Loucy (cell line): ENCODE data around the gene GON4L.
"Not testable (repeated sequence)": the region's sequence is repeated elsewhere in the genome, so short reads cannot be mapped to it uniquely, and the experiment has no call there.

Source experiments
- H2AFZ ChIP-seq: fragments of 200-600 bp; sonication (generic); 2 replicates; pipeline ENCODE4 v1.6.0; 2016; ENCODE audit warnings: antibody characterized with exemption, mild to moderate bottlenecking, low read length, moderate library complexity
- H3F3A ChIP-seq: fragments of 200-600 bp; 2 replicates; pipeline ENCODE4 v1.6.0; 2016; ENCODE audit warnings: antibody characterized with exemption, low read depth, mild to moderate bottlenecking
- H3K27me3 ChIP-seq: fragments of 200-600 bp; sonication (generic); 2 replicates; pipeline ENCODE4 v1.6.1; 2014; ENCODE audit warnings: low read length, mild to moderate bottlenecking; ENCODE audit not compliant: insufficient read depth, poor library complexity, severe bottlenecking
- H3K36me3 ChIP-seq: fragments of 200-600 bp; sonication (generic); 2 replicates; pipeline ENCODE4 v1.6.1; 2016; ENCODE audit warnings: low read length; ENCODE audit not compliant: insufficient read depth
- H3K4me1 ChIP-seq: fragments of 200-600 bp; sonication (generic); 2 replicates; pipeline ENCODE4 v1.5.1; 2014; ENCODE audit warnings: low read length, mild to moderate bottlenecking; ENCODE audit not compliant: insufficient read depth, poor library complexity, severe bottlenecking
- H3K4me2 ChIP-seq: fragments of 200-600 bp; sonication (generic); 2 replicates; pipeline ENCODE4 v1.6.0; 2014; ENCODE audit warnings: antibody characterized with exemption, low read length, low read depth, mild to moderate bottlenecking; ENCODE audit not compliant: poor library complexity, severe bottlenecking
- H3K4me3 ChIP-seq: fragments of 200-600 bp; sonication (generic); 2 replicates; pipeline ENCODE4 v1.5.1; 2014; ENCODE audit warnings: low read length, mild to moderate bottlenecking, mixed read lengths; ENCODE audit not compliant: poor library complexity, severe bottlenecking
- H3K79me2 ChIP-seq: fragments of 200-600 bp; sonication (generic); 2 replicates; pipeline ENCODE4 v1.6.1; 2014; ENCODE audit warnings: low read length; ENCODE audit not compliant: insufficient read depth
- H3K9ac ChIP-seq: fragments of 200-600 bp; sonication (generic); 2 replicates; pipeline ENCODE4 v1.6.0; 2014; ENCODE audit warnings: mild to moderate bottlenecking, low read depth, low read length, moderate library complexity; ENCODE audit not compliant: poor library complexity, severe bottlenecking
- H3K9me2 ChIP-seq: fragments of 200-600 bp; sonication (generic); replicated peaks from 2 replicates; pipeline ENCODE4 v1.6.1; 2016; ENCODE audit warnings: low read depth, low read length, mixed read lengths
- H3K9me3 ChIP-seq: fragments of 200-600 bp; sonication (generic); 2 replicates; pipeline ENCODE4 v1.6.1; 2014; ENCODE audit warnings: mild to moderate bottlenecking, antibody characterized with exemption, low read length, low read depth; ENCODE audit not compliant: insufficient read depth
- H4K20me1 ChIP-seq: fragments of 200-600 bp; sonication (generic); 2 replicates; pipeline ENCODE4 v1.6.0; 2014; ENCODE audit warnings: antibody characterized with exemption, low read length, mild to moderate bottlenecking; ENCODE audit not compliant: insufficient read depth, poor library complexity, severe bottlenecking
- EZH2phosphoT487 ChIP-seq: fragments of 200-600 bp; IDR thresholded peaks from 2 replicates; pipeline ENCODE4 v1.6.1; 2018; ENCODE audit warnings: antibody characterized with exemption, mild to moderate bottlenecking, moderate library complexity, borderline replicate concordance
- TF ChIP-seq, protein P1 (sequence below): fragments of 200-600 bp; sonication (generic); conservative IDR thresholded peaks from 2 replicates; pipeline ENCODE4 v1.5.1; 2014; ENCODE audit warnings: mild to moderate bottlenecking, antibody characterized with exemption, low read length

GON4L gene

DNA sequence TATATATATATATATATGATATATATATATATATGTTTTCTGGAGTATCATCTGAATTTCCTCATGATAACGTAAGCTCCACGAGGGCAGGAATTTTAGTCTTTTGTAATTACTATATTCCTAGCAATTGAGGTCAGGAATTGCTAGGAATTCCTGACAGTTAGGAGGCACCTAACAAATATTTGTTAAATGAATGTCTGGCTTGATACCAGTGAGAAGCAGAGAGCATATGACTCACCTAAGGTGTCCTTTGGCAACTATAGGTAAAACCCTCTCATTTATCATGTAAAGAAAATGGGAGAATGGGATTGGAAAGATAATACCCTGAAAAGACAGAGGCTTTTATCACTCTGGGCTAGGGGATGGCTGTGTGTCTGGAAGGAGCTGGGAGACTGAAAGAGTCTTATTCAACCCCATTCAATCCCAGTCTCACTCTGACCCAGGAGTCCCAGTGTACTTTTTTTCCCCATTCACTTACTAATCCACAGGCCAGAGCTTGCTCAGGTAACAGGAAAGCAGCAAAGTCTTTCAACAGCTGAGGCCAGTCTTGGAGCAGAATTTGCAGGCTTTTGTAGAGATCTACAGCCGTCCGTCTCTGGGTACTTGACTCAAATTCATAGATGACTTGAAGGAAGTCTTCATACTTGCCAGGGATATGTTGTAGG lies 96.9 kb downstream of the GON4L start:
- no peaks in the 10 kb centered on the region for H3K27me3 ChIP-seq
- no peak overlapping the region for H3K4me2 ChIP-seq
- H3K9me3 ChIP-seq, result no peaks in the 10 kb centered on the region
- H4K20me1 ChIP-seq, result no peaks in the 10 kb centered on the region
- H3K4me1 ChIP-seq, result no peaks in the 10 kb centered on the region
- no peak overlapping the region for H2AFZ ChIP-seq
- H3K9ac ChIP-seq, result no peak overlapping the region
- no peak overlapping the region for H3K4me3 ChIP-seq
- H3K9me2 ChIP-seq, result no peaks in the 10 kb centered on the region
- no peaks in the 10 kb centered on the region for H3K79me2 ChIP-seq
- peaks cover 62% of the 10 kb centered on the region; the same call in 1 of the 2 replicates for H3K36me3 ChIP-seq
- no peaks in the 10 kb centered on the region for H3F3A ChIP-seq
- TF ChIP-seq EZH2phosphoT487, result no peak
- TF ChIP-seq, protein P1, sequence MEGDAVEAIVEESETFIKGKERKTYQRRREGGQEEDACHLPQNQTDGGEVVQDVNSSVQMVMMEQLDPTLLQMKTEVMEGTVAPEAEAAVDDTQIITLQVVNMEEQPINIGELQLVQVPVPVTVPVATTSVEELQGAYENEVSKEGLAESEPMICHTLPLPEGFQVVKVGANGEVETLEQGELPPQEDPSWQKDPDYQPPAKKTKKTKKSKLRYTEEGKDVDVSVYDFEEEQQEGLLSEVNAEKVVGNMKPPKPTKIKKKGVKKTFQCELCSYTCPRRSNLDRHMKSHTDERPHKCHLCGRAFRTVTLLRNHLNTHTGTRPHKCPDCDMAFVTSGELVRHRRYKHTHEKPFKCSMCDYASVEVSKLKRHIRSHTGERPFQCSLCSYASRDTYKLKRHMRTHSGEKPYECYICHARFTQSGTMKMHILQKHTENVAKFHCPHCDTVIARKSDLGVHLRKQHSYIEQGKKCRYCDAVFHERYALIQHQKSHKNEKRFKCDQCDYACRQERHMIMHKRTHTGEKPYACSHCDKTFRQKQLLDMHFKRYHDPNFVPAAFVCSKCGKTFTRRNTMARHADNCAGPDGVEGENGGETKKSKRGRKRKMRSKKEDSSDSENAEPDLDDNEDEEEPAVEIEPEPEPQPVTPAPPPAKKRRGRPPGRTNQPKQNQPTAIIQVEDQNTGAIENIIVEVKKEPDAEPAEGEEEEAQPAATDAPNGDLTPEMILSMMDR, result no peak

DNA sequence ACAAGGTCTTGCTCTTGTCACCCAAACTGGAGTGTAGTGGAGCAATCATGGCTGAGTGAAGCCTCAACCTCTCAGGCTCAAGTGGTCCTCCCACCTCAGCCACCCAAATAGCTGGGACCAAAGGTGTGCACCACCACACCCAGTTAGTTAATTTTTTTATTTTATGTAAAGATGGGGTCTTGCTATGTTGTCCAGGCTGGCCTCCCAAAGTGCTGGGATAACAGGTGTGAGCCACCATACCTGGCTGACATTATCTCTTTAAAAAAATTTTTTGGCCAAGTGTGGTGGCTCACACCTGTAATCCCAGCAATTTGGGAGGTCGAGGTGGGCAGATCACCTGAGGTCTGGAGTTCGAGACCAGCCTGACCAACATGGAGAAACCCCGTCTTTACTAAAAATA lies 98.0 kb downstream of the GON4L start:
- H3K9me2 ChIP-seq, H3K4me2 ChIP-seq, H3K4me1 ChIP-seq, H3K79me2 ChIP-seq, H3K4me3 ChIP-seq, H3F3A ChIP-seq, H2AFZ ChIP-seq, H3K9me3 ChIP-seq, H3K9ac ChIP-seq, H3K27me3 ChIP-seq, H4K20me1 ChIP-seq: not testable (repeated sequence)
- peaks cover 58% of the 10 kb centered on the region; the same call in 1 of the 2 replicates for H3K36me3 ChIP-seq

DNA sequence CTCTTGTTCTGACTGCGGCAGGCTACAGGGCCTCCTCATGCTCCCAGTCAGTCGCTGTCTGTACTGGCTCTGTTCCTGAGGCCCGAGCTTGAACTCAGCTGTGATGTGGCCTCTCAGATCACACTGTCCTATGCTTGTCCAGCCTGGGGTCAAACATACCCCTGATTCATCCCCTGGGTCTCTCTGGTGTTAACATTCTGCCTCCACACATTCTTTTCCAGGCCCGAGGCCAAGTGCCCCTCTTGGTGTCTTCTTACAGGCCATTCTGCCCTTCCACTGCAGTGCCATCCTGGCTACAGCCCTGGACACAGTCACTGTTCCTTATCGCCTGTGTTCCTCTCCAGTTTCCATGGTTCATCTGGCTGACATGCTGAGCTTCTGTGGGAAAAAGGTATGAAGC lies 108.9 kb downstream of the GON4L start:
- H3K9ac ChIP-seq, H3K79me2 ChIP-seq, H4K20me1 ChIP-seq, H3K4me1 ChIP-seq, H3K27me3 ChIP-seq, H3F3A ChIP-seq, H3K4me3 ChIP-seq, H3K4me2 ChIP-seq, H3K9me3 ChIP-seq, H2AFZ ChIP-seq, H3K9me2 ChIP-seq: not testable (repeated sequence)
- peaks cover 16% of the 10 kb centered on the region; the same call in 1 of the 2 replicates for H3K36me3 ChIP-seq

DNA sequence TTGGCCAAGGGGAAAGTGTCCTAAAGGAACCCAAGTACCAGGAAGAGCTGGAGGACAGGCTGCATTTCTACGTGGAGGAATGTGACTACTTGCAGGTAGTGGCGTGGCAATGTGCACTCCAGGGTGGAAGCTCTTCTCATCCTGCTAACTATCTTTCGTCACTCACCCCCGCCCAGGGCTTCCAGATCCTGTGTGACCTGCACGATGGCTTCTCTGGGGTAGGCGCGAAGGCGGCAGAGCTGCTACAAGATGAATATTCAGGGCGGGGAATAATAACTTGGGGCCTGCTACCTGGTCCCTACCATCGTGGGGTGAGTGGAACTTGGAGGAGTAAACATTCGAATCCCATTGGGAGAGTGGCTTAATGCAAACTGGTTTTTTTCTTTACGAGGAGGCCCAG lies 109.4 kb downstream of the GON4L start:
- not testable (repeated sequence) for H3K4me2 ChIP-seq, H3K9me2 ChIP-seq, H3K9ac ChIP-seq, H3F3A ChIP-seq, H3K9me3 ChIP-seq, H2AFZ ChIP-seq, H3K4me3 ChIP-seq, H3K27me3 ChIP-seq, H3K4me1 ChIP-seq, H3K79me2 ChIP-seq, H4K20me1 ChIP-seq
- peaks cover 13% of the 10 kb centered on the region; the same call in 1 of the 2 replicates for H3K36me3 ChIP-seq

DNA sequence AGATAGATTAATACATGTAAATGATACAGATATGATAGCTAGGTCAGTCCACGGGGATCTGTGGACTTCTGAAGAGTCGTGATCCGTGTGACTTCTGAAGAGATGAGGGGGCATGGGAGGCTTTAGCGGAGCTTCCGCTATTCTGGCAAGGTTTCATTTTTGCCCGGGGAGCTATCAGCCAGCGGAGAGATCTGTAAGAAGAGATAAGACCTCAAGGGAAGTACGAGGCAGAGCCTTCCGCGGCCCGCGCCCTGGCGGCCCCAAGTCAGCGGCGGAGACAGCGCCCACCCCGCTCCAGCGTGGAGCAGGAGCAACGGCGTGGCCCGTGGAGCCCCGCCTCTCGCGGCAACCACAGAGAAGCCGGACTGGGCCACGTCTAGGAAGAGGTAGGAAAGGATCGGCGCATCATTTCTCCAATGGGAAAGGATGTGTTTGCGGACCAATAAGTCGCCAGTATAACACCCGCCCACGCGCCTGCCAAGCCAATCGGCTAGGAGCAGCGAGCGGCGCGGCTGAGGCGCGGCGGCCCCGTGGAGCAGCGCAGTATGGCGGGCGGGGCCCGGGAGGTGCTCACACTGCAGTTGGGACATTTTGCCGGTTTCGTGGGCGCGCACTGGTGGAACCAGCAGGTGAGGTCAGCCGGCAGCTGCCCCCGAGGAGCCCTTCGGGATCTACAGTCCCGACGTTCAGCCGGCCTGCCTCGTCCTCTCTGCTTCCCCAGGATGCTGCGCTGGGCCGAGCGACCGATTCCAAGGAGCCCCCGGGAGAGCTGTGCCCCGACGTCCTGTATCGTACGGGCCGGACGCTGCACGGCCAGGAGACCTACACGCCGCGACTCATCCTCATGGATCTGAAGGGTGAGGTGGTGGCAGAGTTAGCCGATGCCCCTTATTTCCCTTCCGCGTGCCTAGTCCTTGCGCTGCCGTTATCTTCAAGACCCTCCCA lies 111.5 kb downstream of the GON4L start:
- H3K4me2 ChIP-seq, result peak overlapping the region; percentile 83
- H3K4me1 ChIP-seq, H3F3A ChIP-seq, H3K36me3 ChIP-seq, H3K79me2 ChIP-seq, H3K9me3 ChIP-seq, H3K9me2 ChIP-seq, H4K20me1 ChIP-seq, H3K27me3 ChIP-seq: not testable (repeated sequence)
- peak overlapping the region; percentile 87 for H3K4me3 ChIP-seq
- H2AFZ ChIP-seq, result peak overlapping the region; percentile 90
- peak overlapping the region; percentile 90 for H3K9ac ChIP-seq
